Measurements from ENCODE around the gene GRIN2D.

GRIN2D gene

GRCh38 chr19:48398102-48398374 lies 4.6 kb downstream of the GRIN2D start:
- no peak for DNase-seq (ENCODE audit: low read depth)

DNA sequence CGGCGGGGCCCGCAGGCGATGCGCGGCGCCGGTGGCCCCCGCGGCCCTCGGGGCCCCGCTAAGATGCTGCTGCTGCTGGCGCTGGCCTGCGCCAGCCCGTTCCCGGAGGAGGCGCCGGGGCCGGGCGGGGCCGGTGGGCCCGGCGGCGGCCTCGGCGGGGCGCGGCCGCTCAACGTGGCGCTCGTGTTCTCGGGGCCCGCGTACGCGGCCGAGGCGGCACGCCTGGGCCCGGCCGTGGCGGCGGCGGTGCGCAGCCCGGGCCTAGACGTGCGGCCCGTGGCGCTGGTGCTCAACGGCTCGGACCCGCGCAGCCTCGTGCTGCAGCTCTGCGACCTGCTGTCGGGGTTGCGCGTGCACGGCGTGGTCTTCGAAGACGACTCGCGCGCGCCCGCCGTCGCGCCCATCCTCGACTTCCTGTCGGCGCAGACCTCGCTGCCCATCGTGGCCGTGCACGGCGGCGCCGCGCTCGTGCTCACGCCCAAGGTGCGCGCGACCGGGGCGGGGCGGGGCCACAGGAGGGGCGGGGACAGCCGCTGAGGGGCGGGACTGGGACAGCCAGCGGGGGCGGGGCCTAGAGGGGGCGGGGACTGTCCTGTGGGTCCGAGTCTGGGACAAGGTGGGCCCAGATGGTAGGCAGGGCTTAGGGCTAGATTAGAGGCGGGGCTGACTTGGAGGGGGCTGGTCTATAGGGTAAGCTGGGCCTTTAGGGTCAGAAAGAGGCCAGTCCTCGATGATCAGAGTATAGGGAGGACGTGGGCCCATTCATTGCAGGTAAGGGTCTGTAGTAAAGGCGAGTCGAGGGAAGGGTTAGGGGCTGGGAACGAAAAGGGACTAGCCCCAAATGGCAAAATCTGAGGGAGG lies 5.1 kb downstream of the GRIN2D start:
- DNase-seq (ENCODE audit: low read depth) = no peak

DNA sequence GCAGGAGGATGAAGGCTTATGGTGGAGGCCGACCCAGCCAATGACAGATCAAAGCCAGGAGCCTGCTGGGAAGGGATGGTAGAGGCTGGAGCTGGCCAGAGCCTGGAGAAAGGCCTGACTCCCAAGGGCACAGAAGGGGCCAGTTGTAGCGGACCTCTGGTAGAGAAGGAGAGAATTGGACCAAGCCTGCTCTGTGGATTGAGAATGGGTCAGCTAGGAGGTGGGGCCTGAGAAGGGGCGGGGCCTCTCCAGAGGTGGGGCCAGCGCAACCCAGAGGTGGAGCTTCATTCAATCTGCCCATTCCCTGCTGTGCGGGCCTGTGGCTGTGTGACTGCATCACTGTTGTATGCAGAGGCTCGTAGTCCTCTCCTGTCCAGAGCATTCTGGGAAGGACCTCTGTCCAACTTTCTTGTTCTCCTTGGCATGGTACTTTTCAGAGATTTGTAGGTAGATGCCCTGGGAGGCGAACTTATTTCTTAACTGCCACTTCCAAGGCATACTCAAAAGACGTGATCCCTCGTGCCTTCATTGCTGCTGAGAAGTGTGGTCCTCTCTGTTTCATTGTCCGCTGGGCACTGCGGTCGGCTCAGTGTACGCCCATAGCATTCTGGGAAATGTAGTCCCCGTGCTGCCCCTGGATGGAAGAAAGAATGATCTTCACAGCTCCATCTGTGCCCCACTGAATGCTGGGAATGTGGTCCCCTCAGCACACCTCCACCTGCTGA lies 6.7 kb downstream of the GRIN2D start:
- no peak for DNase-seq (ENCODE audit: low read depth)

DNA sequence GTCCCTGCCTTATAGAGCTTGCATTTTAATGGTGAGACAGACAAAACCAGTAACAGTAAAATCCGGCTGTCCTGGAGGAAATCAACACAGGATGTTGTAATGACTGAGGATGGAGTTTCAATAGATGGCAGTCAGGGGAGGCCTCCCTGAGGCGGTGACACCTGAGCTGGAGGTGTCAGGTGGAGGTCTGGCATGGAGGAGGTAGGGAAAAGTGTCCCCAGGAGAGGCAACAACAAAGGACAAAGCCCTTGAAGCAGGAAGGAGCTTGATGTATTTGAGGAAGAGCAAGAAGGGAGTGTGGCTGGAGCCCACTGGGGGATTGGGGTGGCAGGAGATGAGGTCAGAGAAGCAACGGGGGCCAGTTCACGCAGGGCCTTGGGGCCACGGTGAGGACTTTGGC lies 7.8 kb downstream of the GRIN2D start:
- DNase-seq (ENCODE audit: low read depth) = no peak

- no peak for DNase-seq (ENCODE audit: low read depth)
Observed at GRCh38 chr19:48403606-48404005, 10.1 kb downstream of the GRIN2D start.

DNA sequence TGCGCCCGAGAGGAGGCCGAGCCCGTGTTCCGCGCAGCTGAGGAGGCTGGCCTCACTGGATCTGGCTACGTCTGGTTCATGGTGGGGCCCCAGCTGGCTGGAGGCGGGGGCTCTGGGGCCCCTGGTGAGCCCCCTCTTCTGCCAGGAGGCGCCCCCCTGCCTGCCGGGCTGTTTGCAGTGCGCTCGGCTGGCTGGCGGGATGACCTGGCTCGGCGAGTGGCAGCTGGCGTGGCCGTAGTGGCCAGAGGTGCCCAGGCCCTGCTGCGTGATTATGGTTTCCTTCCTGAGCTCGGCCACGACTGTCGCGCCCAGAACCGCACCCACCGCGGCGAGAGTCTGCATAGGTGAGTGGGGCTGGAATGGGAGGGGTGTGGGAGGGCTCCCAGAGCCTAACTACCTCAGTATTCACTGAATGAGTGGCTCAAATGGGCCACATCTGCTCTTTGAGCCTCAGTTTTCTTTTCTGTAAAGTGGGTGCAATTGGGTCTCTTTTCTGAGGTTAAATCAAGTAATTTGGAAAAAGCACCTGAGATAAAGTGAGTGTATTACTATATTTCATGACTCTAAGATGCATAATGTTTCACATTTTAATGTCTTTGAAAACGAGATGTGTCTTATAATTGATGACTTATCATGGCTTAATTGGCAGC lies 11.7 kb downstream of the GRIN2D start:
- DNase-seq (ENCODE audit: low read depth) = no peak

DNA sequence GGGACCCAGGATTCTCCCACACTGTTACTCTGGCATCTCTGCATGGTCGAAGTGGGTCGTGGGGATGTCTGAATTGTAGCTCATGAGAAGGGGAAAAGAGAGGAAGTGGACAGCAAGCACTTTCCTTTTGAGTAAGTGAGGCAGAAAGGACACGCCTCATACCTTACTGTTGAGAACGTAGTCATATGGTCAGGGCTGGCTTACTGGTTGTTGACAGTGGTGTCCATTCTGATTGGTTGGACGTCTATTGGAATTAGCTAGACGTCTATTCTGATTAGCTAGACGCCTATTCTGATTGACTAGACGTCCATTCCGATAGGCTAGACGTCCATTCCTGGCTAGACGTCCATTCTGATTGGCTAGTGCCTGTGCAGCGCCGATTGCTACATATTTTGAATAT lies 12.4 kb downstream of the GRIN2D start:
- DNase-seq (ENCODE audit: low read depth) = no peak

DNA sequence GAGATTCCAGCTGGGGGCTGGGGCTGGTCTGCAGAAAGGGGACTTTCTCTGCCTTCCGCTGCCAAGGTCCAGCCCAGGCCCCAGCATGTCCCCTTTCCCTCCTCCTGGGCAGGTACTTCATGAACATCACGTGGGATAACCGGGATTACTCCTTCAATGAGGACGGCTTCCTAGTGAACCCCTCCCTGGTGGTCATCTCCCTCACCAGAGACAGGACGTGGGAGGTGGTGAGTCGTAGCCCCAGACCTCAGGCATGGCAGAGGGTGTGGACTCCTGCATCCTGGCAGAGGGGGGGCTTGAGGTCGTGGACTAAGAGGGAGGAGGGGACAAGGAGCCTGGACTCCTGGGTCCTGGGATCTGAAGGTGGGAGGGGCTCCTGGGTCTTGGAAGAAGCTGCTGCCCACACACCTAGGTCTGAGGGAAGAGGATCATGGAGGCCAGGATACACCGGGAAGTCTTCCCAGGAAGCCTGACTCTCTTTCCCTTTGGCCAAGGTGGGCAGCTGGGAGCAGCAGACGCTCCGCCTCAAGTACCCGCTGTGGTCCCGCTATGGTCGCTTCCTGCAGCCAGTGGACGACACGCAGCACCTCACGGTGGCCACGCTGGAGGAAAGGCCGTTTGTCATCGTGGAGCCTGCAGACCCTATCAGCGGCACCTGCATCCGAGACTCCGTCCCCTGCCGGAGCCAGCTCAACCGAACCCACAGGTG lies 20.6 kb downstream of the GRIN2D start:
- no peak for DNase-seq (ENCODE audit: low read depth)

GRCh38 chr19:48415395-48415794 lies 21.9 kb downstream of the GRIN2D start:
- DNase-seq (ENCODE audit: low read depth) = no peak

DNA sequence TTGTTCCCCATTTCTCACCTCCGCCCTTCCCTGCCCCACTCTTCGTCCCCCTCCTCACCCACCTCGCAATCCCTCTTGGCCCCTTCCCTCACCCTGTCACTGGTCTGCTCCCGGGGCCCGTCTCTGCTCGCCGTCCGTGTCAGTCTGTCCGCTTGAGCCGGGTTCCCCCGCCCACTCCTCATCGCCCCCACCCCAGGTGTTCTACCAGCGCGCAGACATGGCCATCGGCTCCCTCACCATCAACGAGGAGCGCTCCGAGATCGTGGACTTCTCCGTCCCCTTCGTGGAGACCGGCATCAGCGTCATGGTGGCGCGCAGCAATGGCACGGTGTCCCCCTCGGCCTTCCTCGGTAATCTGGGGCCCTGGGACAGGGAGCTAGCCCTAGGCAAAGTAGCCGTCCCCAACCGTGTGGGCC lies 22.3 kb downstream of the GRIN2D start:
- no peak for DNase-seq (ENCODE audit: low read depth)

DNA sequence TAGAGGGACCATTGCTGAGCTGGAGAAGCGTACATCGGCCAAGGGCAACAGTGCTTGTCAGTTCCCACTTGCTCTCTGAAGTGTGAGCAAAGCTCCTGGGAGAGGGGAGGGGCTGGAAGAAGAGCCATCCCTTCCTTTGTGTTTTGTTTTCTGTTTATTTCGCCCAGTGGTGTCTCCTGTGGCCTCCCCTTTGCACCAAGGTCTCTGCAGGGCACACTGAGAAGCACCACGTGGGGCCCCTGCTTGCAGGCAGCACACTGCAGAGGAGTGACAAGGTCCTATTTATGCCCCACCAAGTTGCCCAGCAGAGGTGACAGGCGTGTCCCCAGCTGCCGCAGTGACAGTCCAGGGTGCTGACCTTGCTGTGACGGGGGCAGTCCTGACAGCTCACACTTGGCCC lies 24.0 kb downstream of the GRIN2D start:
- no peak for DNase-seq (ENCODE audit: low read depth)

- no peak for DNase-seq (ENCODE audit: low read depth)
Observed at GRCh38 chr19:48418317-48419064, 25.0 kb downstream of the GRIN2D start.

DNA sequence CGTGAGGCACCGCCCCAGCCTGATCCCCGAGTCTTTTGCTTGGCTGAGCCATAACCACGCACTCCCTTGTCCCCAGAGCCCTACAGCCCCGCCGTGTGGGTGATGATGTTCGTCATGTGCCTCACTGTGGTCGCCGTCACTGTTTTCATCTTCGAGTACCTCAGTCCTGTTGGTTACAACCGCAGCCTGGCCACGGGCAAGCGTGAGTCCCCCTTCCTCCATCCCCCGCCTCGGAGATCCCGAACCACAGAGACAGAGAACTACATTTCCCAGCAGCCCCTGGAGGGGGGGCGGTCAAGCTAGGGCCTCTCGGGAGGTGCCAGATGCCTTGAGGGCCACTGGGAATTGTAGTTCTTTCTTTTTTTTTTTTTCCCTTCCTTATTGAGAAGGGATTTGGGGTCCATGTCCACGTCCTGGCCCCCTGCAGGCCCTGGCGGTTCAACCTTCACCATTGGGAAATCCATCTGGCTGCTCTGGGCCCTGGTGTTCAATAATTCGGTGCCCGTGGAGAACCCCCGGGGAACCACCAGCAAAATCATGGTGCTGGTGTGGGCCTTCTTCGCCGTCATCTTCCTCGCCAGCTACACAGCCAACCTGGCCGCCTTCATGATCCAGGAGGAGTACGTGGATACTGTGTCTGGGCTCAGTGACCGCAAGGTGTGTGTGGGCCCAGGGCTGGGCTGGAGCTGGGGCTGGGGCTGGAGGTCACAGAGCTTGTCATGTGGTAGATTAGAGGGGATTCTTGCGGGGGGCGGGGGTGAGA lies 25.9 kb downstream of the GRIN2D start:
- no peak for DNase-seq (ENCODE audit: low read depth)

DNA sequence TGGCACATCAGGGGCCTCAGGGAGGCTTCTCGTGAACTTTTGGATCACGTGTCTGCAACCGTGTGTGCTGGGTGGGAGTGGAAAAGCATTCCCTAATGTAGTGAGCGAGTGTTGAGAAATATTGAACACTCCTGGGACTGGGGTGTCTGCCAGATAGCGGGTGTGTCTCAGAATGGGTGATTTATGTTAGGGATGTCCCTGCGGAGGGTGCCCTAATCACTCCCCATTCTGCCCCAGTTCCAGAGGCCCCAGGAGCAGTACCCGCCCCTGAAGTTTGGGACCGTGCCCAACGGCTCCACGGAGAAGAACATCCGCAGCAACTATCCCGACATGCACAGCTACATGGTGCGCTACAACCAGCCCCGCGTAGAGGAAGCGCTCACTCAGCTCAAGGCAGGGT lies 28.1 kb downstream of the GRIN2D start:
- DNase-seq (ENCODE audit: low read depth) = no peak

DNA sequence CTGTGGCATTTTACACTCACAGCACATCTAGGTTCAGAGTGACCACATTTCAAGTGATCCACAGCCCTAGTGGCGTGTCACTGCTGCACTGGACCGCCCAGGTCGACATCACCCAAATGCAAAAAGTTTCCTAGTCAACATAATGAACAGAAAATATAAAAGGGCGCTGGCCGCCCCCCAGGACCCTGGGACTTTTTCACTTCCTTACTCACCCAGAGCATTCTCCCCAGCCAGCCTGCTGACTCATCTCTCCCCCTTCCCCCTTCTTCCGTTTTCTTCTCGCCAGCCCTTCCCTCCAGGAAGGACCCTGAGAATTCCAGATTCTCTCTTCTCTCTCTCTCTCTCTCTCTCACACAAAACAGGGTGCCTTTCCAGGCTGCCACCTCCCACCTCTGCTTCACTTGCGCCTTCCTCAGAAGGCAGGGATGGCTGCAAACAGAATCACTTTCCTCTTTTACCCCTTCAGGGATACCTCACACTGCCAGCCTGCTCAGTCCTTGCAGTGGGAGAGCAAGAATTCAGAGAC lies 31.3 kb downstream of the GRIN2D start:
- DNase-seq (ENCODE audit: low read depth) = no peak

- no peak for DNase-seq (ENCODE audit: low read depth)
Observed at GRCh38 chr19:48428670-48429069, 35.2 kb downstream of the GRIN2D start.

DNA sequence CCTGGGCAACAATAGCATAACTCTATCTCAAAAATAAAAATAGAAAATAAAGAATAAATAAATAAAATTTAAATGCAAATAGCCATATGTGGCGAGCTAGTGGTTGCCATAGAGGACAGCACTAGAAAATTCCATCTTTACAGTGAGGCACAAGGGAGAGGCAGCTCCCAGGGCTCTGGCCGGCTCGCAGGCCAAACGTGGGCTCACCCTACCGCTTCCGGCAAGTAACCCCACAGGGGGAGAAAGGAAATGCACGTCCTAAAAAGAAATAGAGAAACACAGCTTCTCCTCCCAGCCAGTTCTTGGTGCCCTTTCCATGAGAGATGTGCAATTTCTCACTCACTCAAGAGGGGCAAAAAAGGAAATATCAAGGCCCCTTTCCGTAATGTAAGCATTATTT lies 39.9 kb downstream of the GRIN2D start:
- DNase-seq (ENCODE audit: low read depth) = no peak

- no peak for DNase-seq (ENCODE audit: low read depth)
Observed at GRCh38 chr19:48436586-48436985, 43.1 kb downstream of the GRIN2D start.

GRCh38 chr19:48441360-48442050 lies 48.0 kb downstream of the GRIN2D start:
- no peak for DNase-seq (ENCODE audit: low read depth)

Measured in GM04504 (cell line).